GM11168 (cell line): Measurements from ENCODE around the gene ARID1B.
"Not testable (repeated sequence)": the region's sequence is repeated elsewhere in the genome, so short reads cannot be mapped to it uniquely, and the experiment has no call there.

Experiments used
- in situ Hi-C: fragments of 300-500 bp; cut with MboI; formaldehyde crosslinking; loops from one replicate; pipeline ENCODE4 v1.12.0; 2022; ENCODE audit warnings: low sequenced_read_pairs; ENCODE audit not compliant: unreplicated experiment

The ARID1B gene

DNA sequence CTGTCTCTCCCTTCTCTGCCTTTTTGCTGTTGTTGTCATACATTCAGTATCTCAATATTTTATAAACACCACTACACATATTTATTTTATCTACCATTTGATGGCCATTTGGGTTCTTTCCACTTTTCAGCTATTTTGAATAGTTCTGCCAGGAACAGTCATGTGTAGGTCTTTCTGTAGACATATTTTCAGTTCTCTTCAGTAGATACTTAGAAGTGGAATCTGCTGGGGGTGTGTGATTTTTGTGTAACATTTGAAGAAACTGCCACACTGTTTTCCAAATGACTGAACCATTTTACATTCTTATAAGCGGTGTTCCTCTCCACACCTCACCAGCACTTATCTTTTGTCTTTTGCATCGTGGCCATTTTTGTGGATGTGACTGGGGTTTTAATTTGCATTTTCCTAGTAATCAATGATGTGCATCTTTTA lies 197.7 kb downstream of the ARID1B start:
- in situ Hi-C loops: loop anchor here (5.0 kb wide), 1 partner anchor 42 kb away; no protein-coding TSS in a partner anchor

DNA sequence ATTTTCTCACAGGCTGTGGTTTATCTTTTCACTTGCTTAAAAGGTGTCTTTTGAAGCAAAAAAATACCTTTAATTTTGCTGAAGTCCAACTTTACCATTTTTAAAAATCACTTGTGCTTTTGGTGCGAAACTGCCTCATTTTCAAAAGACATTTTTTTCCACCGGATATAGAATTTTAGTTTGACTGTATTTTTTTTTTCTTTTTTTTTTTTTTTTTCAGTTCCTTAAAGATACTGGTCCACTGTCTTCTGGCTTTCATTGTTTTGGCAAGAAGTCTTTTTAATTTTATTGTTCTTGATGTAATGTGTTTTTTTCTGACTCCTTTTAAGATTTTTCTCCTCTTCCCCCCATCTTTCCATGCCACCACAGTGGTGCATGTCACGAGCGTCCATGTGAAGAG lies 198.2 kb downstream of the ARID1B start:
- in situ Hi-C loops: loop anchor here (5.0 kb wide), 1 partner anchor 42 kb away; no protein-coding TSS in a partner anchor

DNA sequence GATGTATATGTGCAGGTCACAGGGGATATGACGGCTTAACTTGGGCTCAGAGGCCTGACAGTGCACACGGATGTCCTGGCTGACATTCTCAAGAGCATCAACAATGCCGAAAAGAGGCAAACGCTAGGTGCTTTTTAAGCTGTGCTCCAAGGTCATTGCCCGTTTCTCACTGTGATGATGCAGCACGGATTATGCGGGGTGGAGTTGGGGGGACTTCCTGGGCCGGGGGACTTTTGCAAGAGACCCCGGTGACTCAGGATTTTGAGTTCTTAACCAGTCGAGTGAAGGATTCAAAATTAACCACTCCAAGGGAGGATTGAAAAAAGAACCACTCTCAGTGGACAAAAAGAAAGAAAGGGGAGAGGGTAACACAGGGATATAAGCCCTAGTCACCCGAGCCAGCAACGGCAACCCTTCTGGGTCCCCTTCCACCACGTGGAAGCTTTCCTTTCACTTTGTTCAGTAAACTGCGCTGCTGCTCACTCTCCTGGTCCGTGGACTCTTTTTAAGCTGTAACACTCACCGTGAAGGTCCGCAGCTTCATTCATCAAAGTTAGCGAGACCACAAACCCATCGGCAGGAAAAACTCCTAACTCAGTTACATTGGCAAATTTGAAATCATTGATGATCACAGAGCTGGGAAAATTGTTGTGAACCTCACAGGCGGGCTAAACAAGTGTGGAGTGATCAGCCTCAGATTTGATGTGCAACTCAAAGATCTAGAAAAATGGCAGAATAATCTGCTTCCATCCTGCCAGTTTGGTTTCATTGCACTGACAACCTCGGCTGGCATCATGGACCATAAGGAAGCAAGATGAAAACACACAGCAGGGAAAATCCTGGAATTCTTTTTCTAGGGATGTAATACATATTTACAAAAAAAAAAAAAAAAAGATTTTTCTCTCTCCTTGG lies 199.3 kb downstream of the ARID1B start:
- in situ Hi-C loops: loop anchor here (5.0 kb wide), 1 partner anchor 41 kb away; no protein-coding TSS in a partner anchor

DNA sequence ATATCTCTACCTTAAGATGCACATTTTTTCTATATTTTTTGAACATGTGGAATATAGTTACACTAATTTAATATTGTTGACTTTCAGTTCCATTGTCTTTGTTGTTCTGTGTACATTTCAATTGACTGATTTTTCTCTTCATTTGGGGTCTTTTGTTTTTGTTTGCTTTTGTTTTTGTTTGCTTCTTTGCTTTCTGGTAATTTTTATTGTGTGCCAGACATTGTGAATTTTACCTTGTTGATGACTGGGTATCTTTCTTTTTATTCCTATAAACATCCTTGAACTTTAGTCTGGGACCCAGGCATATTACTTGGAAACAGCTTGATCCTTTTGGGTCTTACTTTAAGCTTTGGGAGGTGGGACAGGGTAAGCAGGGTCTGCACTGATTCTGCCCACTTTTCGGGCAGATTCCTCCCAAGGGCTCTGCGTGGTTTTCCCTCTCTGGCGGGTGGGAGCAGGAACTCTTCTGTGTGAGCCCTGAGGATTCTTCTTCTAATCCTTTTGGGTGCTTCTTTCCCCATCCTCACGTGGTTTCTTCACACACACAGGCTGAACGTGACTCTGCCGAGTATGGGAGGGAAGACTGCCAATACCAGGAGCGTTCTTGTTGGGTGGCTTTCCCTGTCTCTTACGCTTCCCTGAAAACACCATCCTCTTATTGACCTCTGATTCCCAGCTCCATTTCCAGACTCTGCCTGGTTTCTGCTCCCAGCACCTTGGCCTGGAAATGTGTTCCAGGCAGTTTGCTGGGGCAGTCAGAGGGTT lies 200.5 kb downstream of the ARID1B start:
- in situ Hi-C loops: loop anchor here (5.0 kb wide), 1 partner anchor 40 kb away; no protein-coding TSS in a partner anchor

DNA sequence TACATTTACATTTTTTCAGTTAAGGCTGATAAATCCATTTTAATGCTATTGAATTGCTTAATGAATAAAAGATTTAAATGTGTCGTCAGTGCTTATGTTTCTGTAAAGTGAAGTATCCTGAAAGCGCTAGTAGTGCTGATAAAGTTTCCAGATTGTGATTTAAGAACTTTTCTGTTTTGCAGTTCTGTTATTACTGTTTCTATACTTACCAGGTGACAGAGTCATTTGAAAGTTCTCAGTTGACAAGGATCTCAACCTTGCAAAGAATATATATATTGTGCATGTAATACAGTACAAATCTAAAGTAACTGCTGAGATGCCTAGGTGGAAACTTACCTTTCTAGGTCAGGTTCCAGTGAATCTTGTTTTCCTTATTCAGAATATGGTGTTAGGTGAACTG lies 201.8 kb downstream of the ARID1B start:
- in situ Hi-C loops: loop anchor here (5.0 kb wide), 1 partner anchor 38 kb away; no protein-coding TSS in a partner anchor

DNA sequence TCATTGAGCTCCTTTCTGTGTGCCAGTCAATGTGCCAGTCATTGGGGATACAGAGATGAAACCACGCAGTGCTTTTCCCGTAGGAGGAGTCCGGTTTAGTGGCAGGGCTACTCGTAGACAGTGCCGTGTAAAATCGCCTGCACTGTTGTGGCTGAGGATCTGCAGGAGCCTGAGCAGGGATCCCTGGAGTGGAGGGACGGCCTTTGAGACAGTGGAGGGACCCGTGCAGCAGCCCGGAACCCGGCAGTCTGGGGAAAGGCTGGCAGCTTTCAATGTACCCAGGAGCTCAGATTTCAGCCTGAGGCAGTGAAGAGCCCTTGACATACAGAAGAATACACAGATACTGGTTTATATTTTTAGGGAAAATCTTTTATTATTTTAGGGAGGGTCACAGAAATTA lies 203.3 kb downstream of the ARID1B start:
- in situ Hi-C loops: no loop called here

DNA sequence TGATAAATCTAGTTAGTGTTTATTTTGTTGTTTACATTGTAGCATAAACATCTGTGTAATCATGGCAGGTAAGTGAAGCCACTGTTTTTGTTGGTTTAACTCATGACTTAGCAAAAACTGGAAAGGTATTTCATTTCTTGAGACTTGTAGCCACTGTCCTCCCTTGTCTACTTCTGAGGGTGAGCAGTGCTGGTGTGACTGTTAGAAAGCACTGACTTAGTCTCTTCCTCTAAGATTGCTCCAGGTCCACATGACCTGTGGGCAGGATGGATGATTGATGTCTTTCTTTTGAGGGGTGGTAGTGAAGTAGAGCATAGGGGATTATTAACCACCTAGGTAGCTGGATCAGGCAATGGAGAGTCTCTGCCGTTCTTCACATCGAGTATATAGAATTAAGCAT lies 203.8 kb downstream of the ARID1B start:
- in situ Hi-C loops: no loop called here

DNA sequence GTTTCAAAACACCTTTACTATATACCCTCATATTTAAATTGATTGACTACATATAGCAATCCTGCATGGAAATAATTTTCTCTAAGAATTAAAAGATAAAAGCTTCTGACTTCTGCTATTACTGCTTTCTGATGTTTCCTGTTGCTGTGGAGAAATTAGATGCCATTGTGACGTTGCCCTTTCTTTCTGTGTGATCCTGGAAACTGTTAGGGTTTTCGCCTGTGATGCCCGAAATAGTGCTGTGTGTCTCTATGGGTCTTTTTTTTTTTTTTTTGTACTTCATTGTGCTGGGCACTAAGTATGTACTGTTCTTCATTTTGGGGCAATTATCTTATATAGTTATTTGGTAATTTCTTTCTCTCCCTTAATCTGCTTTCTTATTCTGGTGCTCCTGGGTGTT lies 205.0 kb downstream of the ARID1B start:
- in situ Hi-C loops: no loop called here

DNA sequence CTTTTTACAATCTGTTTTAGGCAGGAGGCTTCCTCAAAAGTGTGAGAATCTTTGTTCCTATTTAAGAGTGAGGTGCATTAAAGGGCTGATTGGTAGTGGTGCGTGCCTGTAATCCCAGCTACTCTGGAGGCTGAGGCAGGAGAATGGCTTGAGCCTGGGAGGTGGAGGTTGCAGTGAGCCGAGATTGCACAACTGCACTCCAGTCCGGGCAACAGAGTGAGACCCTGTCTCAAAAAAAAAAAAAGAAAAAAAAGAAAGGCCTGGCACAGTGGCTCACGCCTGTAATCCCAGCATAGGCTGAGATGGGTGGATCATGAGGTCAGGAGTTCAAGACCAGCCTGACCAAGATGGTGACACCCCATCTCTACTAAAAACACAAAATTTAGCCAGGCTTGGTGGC lies 205.7 kb downstream of the ARID1B start:
- in situ Hi-C loops: not testable (repeated sequence)

DNA sequence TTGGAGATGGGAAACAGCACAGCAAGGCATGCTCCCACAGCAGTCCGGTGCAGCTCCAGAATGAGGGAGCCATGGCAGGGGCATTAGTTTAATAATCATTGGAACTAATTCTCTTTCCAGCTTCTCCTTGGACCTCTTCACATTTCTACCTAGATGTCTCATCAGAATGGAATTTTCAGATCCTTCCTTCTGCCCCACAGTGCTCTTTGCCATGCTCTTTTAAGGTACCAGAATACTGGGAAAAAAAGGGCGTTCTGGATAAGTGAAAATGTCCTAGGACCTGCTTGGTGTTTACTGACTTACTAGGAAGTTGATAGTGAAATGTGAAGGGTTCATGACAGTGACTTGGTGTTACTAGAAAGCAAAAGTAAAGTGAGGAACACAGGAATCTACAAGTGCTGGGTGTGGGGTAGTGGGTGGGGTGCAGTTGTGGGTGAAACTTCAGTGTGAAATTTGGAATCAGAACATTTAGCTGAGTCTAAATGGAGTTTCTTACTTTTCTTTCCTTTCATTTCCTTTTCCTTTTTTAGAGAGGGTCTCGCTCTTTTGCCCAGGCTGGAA lies 207.1 kb downstream of the ARID1B start:
- in situ Hi-C loops: no loop called here

DNA sequence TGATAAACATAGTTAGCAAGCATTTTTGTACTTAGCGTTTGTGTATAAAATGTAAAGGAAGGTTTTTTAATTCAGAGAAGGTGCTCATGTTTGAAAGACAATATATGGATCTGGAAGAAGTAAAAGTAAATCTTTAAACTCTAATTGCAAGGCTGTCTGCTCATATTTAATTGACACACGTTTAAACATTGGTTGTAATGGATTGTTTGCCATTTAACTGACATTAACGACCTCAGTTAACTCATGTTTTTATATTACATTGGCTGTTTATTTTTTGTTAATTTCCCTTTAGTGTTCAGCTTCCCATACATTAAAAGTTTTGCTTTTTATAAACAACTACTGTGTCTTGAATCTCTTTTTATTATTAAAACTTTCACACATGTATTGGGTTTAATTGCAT lies 208.1 kb downstream of the ARID1B start:
- in situ Hi-C loops: no loop called here

DNA sequence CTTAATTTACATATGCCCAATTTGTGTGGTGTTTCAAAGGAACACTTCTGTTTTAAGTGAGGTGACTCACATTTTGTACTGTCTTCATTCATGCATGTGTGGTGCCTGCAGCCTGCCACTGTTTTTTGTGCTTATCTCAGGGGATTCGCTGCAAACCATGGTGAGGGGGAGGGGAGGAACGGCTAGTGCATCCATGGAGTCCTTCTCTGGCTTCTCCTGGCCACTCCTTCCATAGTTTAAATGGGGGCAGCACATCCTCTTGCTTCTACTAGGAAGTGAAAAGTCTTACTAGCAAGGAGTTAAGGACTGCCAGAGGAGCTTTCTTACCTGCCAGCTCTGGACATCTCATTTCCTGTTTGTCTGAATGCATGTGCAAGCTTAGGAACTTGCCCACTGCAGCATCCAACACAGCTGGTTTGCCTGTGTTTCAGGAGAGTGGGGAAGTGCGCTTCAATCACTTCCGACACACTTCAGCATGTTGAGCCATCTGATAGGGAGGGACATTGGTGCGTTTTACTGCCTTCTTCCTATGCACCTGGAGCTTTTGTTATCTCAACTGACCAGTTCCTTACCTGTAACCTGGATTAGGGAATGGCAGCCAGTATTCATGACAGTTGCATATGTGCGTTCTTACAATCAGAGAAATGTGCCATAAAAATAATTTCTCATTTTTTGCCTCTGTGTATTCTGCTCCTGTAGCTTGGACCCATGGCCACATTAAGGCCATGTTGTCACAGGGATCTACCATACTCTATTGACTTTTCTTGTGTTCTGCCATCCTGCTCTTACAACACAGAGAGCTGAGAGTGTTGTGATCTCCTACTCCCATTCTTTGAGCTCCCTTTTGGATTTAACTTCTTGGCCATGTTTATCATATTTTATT lies 211.3 kb downstream of the ARID1B start:
- in situ Hi-C loops: no loop called here

DNA sequence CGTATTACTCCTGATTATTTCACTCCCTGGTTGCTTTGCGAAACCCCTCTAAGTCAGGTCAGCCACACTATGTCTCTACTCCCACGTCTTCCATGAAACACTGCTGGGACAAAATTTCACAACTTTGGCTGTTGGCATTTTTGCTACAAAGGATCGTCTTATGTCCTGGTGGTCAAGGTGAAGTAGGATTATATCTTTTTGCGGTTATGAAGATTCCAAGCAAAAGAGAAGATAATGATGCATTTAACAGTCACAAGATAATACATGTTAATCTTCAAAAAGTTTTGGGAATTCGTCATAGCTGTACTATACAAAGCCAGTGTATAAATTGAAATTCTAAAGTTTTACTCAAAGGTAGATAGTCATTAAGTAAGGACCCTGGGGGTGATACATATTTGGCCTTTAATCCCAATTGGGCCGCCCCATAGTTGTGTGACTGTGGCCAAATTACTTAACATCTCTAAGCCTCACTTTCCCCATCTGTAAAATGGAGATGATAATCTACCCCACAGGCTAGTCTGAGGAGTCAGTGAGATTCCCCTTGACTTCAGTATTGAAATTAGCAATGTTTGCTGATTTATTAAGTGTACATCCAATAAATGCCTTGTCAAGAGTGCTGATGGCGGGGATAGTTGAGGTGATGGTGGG lies 212.1 kb downstream of the ARID1B start:
- in situ Hi-C loops: no loop called here

DNA sequence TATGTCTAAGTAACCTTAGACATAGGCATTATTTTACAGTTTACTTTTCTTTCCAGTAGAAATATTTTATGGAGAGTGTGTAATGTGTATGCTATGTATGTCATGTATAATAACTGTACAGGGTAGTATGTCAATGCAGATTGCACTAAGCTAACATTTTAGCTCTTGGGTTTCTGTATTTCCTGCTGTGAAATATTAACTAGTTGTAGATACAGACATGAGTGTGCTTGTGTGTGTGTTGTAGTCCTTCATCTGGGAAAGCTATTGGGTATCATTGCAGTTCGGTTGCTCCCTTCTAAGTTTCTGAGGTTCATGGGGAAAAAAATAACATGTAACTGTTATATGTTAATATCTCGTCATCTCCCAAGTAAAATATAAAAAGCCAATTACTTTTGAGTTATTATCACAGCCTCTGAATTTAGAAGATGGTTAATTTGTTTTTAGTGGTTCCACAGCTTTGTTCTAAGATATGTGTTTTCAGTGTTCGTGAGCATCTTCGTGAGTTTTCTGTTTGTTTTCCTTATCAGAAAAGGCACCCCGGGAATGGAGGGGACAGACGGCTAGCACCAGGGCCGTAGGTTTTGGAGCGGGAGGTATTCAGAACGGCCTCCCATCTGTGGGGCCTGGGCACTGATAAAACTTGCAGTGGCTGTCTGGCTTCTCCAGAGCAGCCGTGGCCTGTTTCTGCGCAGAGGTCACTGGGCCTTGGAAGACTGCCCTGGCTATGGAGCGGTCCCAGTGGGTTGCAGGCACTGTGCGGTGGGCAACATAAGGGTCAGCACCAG lies 215.0 kb downstream of the ARID1B start:
- in situ Hi-C loops: no loop called here

DNA sequence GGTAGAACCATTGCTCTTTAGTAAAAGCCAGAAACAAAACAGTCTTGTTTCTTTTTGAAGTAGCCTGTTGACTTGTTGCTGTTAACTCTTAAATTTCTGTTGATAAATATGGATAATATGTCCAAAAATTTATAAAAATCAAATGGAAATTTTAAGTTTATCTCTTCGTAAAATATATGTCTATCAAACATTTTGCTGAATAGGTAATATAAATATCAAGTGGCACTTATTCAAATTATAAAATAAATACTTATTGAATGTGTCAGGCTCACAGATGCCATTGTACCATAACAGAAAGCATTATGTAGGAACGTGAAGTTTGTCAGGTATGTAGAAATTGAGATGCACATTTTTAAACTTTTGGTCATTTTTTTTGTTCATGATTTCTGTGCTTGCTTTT lies 216.5 kb downstream of the ARID1B start:
- in situ Hi-C loops: no loop called here

DNA sequence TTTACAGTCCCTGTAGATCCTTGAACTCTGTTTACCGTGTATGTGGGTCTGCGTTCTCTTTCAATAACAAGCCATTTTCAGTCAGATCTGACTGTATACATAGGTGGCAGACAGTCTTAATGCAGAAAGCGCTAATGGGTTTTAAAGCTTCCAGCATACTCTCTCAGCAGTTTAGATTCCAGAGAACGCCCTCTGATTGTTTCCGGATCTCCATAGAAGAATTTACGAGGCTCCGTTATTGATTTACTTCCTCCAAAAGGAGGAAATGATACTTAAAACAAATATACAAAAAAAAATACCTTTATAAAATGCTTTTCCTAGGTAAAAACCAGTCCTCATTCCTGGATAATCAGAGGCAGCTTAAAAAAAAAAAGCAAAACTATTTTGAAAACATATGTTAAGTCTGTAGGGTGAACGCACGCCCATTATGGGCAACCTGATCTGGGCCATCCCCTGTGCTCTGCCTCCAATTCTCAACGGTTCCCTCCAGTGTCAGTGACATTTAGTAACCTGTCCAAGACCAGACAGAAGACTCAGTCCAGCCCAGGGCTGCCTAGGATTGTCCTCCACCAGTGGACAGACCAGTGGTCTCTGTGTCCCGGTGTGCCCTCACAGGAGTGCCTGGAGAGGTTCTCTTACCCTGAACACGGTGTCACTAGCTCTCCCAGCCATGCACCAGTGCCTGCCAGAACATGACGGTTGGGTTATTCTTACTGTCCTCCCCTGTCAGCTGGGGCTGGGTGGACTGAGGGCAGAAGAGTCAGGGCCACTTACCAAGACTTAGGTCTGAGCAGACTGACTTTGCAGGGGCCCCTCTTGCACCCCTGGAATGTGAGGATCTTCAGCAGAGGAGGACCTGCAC lies 217.3 kb downstream of the ARID1B start:
- in situ Hi-C loops: no loop called here

DNA sequence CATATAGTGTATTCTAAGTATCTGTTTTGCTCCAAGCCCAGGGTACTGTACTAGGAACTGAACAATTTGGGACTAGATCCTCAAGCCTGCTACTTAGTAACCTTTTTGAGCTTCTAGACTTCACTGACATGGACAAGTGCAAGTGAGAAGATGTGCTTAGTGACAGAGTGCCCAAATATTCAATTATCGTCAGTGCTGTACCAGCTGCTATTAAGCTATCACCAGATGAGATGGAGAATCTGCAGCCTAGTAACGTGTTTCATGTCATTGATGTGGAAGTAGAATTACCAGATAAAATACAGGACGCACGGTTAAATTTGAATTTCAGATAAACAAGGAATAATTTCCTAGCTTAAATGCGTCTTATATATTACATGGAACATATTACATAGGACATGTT lies 218.3 kb downstream of the ARID1B start:
- in situ Hi-C loops: no loop called here

DNA sequence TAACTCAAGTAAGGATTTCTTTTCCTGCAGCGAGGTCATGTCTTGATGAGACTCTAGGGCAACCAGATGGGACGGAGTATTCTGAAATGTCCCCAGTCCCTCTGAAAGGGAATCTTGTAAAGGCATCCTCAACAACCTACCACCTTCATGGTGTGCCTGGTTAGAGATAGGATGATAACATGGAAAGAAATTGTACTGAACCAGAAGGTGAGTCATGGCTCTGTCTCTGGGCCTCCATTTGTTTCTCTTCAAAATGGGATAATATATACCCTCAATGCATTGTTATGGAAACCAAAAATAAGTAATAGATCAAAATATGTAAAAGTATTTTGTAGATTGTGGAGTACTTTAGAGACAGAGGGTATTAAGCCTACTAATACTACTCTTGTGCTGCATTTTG lies 219.1 kb downstream of the ARID1B start:
- in situ Hi-C loops: no loop called here
